ENCODE results near the gene IMP4.

Gene IMP4

GRCh38 chr2:130376433-130377293, 34.0 kb downstream of the IMP4 start:
- DNase-seq (ENCODE audit: low read depth, low spot score) = no peak

- DNase-seq (ENCODE audit: low read depth, low spot score) = no peak
Measured at GRCh38 chr2:130377491-130377890, 34.8 kb downstream of the IMP4 start.

DNA sequence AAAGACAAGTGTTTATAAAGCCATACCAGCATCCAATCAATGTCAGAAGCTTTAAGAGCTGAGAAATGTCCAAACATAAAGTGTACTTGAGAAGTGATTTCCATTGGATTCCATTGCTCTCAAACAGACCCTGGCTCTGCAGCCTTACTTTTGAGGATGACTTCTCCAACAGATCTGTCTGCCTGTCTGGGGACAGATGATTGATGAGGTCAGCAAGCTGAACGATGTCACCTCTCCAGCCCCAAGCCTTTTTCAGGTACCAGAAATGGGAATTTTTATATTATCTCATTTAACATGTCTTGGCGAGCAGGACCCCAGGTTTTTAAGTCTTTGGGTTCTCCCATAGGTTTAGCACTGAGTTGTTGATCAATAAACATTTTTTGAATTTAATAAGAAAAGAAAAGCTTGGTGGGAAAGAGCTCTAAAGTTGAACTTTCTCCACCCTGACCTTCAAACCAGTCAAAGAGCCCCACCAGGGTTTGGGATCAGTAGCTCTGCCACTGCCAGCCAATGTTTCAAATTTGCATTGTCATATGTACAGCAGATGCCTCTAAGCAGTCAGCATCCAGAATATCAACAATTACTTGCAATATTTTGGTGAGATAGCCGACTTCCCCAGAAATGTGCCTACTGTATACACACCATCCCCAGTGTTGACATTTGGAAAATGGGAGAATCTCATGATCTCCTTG, 35.7 kb downstream of the IMP4 start:
- DNase-seq (ENCODE audit: low read depth, low spot score) = no peak

DNA sequence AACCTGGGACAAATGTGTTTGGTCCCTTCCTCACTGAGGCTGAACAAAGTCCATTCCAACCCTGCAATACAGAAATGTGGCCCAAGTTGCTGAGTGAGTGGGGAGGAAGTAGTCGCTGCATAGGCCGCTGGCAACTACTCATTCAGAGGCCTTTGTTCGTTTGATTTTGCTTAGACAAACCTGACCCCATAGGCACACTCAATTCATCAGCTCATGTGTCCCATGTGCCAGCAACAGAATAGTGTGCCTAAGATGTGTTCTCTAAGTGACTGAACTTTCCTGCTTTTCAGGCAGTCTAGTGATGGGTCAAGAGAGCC, 36.2 kb downstream of the IMP4 start:
- DNase-seq (ENCODE audit: low read depth, low spot score) = no peak

GRCh38 chr2:130380096-130380934, 37.6 kb downstream of the IMP4 start:
- DNase-seq (ENCODE audit: low read depth, low spot score) = no peak

DNA sequence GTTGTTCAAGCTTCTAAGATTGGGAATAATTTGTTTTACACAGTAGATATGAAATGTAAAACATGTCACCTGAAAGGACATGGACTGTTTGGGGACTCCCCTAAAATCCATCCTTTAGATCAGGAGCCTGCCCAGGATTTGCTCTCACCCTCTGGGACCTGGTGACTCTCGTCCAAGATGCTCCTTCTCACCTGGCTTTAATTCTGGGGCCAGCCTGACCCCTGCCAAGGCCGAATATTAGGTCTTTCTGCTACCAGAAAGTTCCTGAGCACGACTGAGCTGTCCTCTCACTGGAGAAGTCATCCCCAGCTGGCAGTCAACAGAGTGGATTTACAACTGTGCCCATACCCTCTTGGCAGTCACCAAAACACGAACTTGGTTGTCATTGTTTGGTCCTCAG, 38.4 kb downstream of the IMP4 start:
- DNase-seq (ENCODE audit: low read depth, low spot score) = no peak

DNA sequence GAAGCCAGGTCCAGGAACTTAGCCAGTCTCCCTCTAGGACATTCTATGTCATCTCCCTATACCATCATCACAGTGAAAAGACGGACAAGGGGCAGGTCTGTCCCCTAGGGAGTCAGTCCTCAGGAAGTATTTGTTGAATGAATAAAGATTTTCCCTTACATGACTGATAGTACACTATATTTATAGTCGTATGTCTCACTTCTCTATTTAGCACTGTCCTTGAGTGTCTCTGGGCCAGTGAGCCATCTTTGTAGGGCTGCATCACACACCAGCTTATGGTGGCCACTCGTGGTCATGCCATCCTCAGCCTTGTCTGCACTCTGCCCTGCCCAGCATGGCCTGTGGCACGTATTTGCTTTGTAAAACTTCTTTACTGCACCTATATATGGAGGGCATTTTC, 38.9 kb downstream of the IMP4 start:
- DNase-seq (ENCODE audit: low read depth, low spot score) = no peak

DNA sequence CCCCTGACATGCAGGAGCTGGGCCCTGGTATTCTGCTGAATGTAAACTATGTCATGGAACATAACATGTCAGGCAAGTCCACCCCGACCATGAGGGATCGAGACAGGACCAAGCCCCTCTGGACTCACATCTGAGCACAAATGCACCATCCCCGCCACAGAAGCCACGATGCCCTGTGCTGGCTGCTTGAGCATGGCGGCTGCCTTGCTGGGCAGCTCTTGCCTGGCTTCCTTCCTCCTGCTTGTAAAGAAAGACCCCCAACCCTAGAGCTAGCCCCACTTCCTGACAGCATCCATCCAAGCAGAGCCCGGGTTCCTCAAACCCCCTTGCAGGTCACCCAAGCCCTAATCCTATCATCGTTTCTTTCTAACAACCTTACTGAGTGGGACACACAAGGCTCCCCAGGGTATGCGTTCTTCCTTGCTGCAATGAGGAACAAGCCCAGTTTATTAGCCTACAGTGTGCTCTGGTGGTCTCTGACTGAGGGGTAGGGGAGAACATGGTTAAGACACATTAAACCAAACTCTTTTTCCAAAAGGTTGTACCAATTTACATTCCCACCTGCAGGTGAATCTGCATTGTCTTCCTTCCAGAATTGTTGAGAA, 39.7 kb downstream of the IMP4 start:
- DNase-seq (ENCODE audit: low read depth, low spot score) = no peak

- no peak for DNase-seq (ENCODE audit: low read depth, low spot score)
Measured at GRCh38 chr2:130385709-130386108, 43.0 kb downstream of the IMP4 start.

GRCh38 chr2:130387071-130387400, 44.3 kb downstream of the IMP4 start:
- DNase-seq (ENCODE audit: low read depth, low spot score) = no peak

- no peak for DNase-seq (ENCODE audit: low read depth, low spot score)
Measured at GRCh38 chr2:130387804-130388203, 45.1 kb downstream of the IMP4 start.

GRCh38 chr2:130388221-130388907, 45.7 kb downstream of the IMP4 start:
- no peak for DNase-seq (ENCODE audit: low read depth, low spot score)

DNA sequence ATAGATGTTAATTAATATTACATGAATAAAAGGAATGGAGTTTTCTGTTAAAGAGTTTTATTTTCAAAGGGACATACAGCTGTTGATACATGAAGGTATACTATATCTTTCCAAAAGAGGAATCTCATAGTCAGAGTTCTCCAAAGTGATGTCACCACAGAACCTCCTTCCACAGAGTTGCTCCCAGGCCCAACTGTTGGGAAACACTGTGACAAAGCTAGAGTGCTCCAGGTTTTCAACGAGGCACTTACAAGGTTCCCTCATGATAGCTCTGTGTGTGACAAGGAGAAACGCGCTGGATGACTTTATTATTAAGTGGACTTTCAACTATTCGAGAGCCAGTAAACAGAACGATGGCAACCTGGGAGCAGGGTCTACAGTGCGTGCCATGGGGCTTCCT, 46.7 kb downstream of the IMP4 start:
- no peak for DNase-seq (ENCODE audit: low read depth, low spot score)

DNA sequence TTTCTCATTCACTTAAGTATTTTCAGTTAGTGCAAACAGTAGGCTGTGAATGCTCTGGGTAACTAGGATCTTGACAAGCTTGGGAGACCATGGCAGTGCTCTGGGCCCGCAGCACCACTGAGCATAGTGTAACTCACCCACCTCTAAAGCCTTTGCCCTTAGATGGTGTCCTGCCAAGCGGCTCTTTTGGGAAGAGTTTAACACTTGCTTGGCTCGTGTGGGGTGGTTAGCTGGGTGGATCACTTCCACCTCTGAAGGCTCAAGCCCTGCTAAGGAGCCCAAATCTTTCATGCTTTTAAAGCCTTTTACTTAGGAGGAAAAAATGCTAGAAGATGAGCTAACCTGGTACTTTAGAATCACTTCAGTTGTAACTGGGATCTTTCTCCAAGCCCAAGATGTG, 47.1 kb downstream of the IMP4 start:
- DNase-seq (ENCODE audit: low read depth, low spot score) = no peak

- no peak for DNase-seq (ENCODE audit: low read depth, low spot score)
Measured at GRCh38 chr2:130390460-130391057, 47.9 kb downstream of the IMP4 start.

DNA sequence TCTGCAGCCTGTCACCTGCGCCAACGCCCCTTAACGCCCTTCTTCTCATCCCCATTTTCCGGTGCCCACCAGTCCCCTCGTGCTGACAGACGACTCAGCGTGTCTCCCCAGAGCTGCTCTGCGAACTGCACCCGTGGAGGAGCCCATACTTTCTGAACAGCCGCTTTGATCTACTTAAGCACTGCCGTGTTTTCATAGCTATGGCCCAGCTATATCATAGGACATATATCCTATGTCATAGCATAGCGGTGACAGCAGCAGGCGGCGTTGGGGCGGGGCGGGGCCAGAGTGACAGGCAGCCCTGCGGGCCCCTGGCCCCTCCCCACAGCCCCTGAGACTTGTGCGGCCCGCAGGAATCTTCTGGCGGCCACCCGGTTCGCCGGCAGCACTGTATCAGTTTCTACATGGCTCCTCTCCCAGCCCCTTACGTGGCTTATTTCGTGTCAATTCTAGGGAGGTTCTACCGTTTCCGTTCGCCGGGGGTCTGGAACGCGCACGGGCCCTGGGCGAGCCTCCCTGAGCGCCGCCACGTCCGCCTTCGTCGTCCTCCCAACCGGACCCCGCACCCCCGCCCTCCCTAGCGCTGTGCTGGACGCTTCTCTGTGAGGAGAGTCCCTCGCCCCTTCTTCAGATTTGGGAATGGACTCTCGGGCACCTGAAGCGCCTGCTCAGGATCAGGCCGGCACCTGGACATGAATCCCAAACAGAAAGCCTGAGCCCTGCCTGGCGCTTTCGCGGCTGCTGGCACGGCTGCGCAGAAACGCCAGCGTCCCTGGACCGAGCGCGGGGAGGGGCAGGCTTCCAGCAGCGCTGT, 48.6 kb downstream of the IMP4 start:
- DNase-seq (ENCODE audit: low read depth, low spot score) = no peak

- no peak for DNase-seq (ENCODE audit: low read depth, low spot score)
Measured at GRCh38 chr2:130391872-130392670, 49.4 kb downstream of the IMP4 start.

DNA sequence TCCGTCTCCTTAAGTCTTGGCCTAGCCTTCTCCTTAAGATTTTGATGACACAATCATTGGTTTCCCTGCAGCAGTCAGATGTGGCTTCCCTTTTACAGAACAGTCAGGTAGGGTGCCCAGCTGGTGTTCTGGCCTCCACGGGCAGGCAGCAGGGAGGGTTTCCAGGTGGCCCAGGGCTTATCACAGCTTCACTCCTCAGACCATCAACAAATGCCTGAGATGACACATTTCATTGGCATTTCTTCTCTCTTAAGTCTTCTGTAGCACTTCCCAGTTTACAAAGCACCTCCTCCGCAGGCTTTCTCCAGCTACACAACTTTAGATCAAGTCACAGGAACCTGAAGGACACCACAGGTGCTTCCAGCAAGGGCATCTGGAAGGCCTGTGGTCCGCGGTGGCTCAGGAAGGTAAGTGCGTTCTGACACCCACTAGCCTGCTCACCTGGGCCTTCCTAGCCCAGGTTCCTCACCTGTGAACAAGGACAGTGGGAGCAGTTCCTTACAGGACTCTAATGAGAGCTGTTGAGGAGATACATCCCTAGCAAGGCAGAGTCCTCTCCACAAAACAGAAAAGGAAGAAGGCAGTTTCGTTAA, 50.7 kb downstream of the IMP4 start:
- DNase-seq (ENCODE audit: low read depth, low spot score) = no peak

Data from brain pericyte (primary cell).